HEK293 (cell line): ENCODE measurements around the gene PSMC4.

ENCODE experiments used
- CTCF ChIA-PET: fragments of 350-600 bp; formaldehyde crosslinking; extraction: SDS; loops from one replicate; lab custom pipeline; 2021; ENCODE audit warnings: antibody characterized with exemption; lab: Yijun Ruan, JAX
- POLR2A ChIA-PET: fragments of 300-600 bp; formaldehyde crosslinking; extraction: SDS; loops from one replicate; lab custom pipeline; 2020; ENCODE audit warnings: antibody characterized with exemption, inconsistent platforms; lab: Yijun Ruan, JAX
- H3K27ac ChIP-seq: fragments of 200-500 bp; sonication (Bioruptor generic); 2 replicates; pipeline ENCODE4 v1.5.1; 2014; ENCODE audit warnings: low read depth, low read length, control low read depth, inconsistent platforms; ENCODE audit errors: extremely low read depth
- H3K36me3 ChIP-seq, 2 experiments: fragments of 200-500 bp in 1 of 2; sonication (Bioruptor generic) in 1 of 2; 1 replicate in 1 of 2; 2 replicates in 1 of 2; pipeline ENCODE4 v1.5.1; 2014 to 2017; ENCODE audit warnings: inconsistent platforms in 2 of 2, low read length in 2 of 2; ENCODE audit not compliant: control insufficient read depth in 2 of 2, insufficient read depth in 1 of 2
- H3K4me1 ChIP-seq: fragments of 200-500 bp; sonication (Bioruptor generic); 2 replicates; pipeline ENCODE4 v1.5.1; 2014; ENCODE audit warnings: mild to moderate bottlenecking, low read length, inconsistent platforms; ENCODE audit not compliant: control insufficient read depth, insufficient read depth
- H3K4me3 ChIP-seq: 2 replicates; pipeline ENCODE4 v1.5.1; 2011; ENCODE audit warnings: low read depth, mild to moderate bottlenecking, control low read depth, low read length, moderate library complexity
- H3K9me3 ChIP-seq: fragments of 200-500 bp; sonication (Bioruptor generic); 2 replicates; pipeline ENCODE4 v1.5.1; 2014; ENCODE audit warnings: low read depth, low read length, inconsistent platforms; ENCODE audit not compliant: control insufficient read depth, insufficient read depth
- KLF7 ChIP-seq: fragments of 450-650 bp; formaldehyde crosslinking; IDR thresholded peaks from 2 replicates; pipeline ENCODE4 v1.5.1; 2016; ENCODE audit warnings: missing biosample characterization, missing genetic modification characterization, borderline replicate concordance
- RBAK ChIP-seq: fragments of 450-650 bp; formaldehyde crosslinking; IDR thresholded peaks from 2 replicates; pipeline ENCODE4 v1.5.1; 2016; ENCODE audit warnings: missing biosample characterization, missing genetic modification characterization
- SCRT1 ChIP-seq: fragments of 450-650 bp; formaldehyde crosslinking; IDR thresholded peaks from 2 replicates; pipeline ENCODE4 v1.5.1; 2016; ENCODE audit warnings: missing biosample characterization, missing genetic modification characterization, borderline replicate concordance
- SCRT2 ChIP-seq: fragments of 450-650 bp; formaldehyde crosslinking; IDR thresholded peaks from 2 replicates; pipeline ENCODE4 v1.5.1; 2016; ENCODE audit warnings: missing biosample characterization, missing genetic modification characterization
- ZBTB6 ChIP-seq: fragments of 450-650 bp; formaldehyde crosslinking; IDR thresholded peaks from 2 replicates; pipeline ENCODE4 v1.5.1; 2017; ENCODE audit warnings: missing biosample characterization, missing genetic modification characterization
- ZNF274 ChIP-seq, 2 experiments: fragments of 200-500 bp in 1 of 2; fragments of 450-650 bp in 1 of 2; sonication (Bioruptor generic) in 1 of 2; formaldehyde crosslinking in 1 of 2; IDR thresholded peaks; 2 replicates each; pipeline versions ENCODE4 v1.5.1 to v1.6.1; 2014 to 2016; ENCODE audit warnings: borderline replicate concordance in 1 of 2, inconsistent platforms in 1 of 2, low read length in 1 of 2, missing biosample characterization in 1 of 2, missing genetic modification characterization in 1 of 2
- ZNF302 ChIP-seq: fragments of 450-650 bp; formaldehyde crosslinking; IDR thresholded peaks from 2 replicates; pipeline ENCODE4 v1.5.1; 2016; ENCODE audit warnings: missing biosample characterization, missing genetic modification characterization, low read depth
- ZNF311 ChIP-seq: fragments of 450-650 bp; formaldehyde crosslinking; IDR thresholded peaks from 2 replicates; pipeline ENCODE4 v1.5.1; 2017; ENCODE audit warnings: missing biosample characterization, missing genetic modification characterization, borderline replicate concordance
- ZNF362 ChIP-seq: fragments of 450-650 bp; formaldehyde crosslinking; IDR thresholded peaks from 2 replicates; pipeline ENCODE4 v1.5.1; 2016; ENCODE audit warnings: missing biosample characterization, missing genetic modification characterization
- ZNF416 ChIP-seq: fragments of 450-650 bp; formaldehyde crosslinking; IDR thresholded peaks from 2 replicates; pipeline ENCODE4 v1.5.1; 2016; ENCODE audit warnings: missing biosample characterization, missing genetic modification characterization
- ZNF561 ChIP-seq: fragments of 450-650 bp; IDR thresholded peaks from 2 replicates; pipeline ENCODE4 v1.5.1; 2018; ENCODE audit warnings: missing biosample characterization, missing genetic modification characterization, borderline replicate concordance
- ZNF658 ChIP-seq: fragments of 450-650 bp; formaldehyde crosslinking; IDR thresholded peaks from 2 replicates; pipeline ENCODE4; 2016; ENCODE audit warnings: missing biosample characterization, missing genetic modification characterization
- ZNF785 ChIP-seq: fragments of 450-650 bp; formaldehyde crosslinking; IDR thresholded peaks from 2 replicates; pipeline ENCODE4 v1.5.1; 2016; ENCODE audit warnings: missing biosample characterization, missing genetic modification characterization
- TF ChIP-seq, protein P1 (sequence below): fragments of 450-650 bp; formaldehyde crosslinking; IDR thresholded peaks from 2 replicates; pipeline ENCODE4 v1.5.1; 2016; ENCODE audit warnings: missing biosample characterization, missing genetic modification characterization
- TF ChIP-seq, protein P2 (sequence below): sonication (generic); formaldehyde crosslinking; IDR thresholded peaks from 2 replicates; pipeline ENCODE4 v1.8.1; 2022; ENCODE audit warnings: mild to moderate bottlenecking, moderate library complexity, missing genetic modification reagents

The PSMC4 gene

GRCh38 chr19:40025938-40026596 lies 55.1 kb downstream of the PSMC4 start (continued):
- TF ChIP-seq, protein P1, sequence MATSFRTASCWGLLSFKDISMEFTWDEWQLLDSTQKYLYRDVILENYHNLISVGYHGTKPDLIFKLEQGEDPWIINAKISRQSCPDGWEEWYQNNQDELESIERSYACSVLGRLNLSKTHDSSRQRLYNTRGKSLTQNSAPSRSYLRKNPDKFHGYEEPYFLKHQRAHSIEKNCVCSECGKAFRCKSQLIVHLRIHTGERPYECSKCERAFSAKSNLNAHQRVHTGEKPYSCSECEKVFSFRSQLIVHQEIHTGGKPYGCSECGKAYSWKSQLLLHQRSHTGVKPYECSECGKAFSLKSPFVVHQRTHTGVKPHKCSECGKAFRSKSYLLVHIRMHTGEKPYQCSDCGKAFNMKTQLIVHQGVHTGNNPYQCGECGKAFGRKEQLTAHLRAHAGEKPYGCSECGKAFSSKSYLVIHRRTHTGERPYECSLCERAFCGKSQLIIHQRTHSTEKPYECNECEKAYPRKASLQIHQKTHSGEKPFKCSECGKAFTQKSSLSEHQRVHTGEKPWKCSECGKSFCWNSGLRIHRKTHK = no peak
- no peak for TF ChIP-seq ZBTB6 (tag by site-specific recombination)
- no peak for TF ChIP-seq ZNF274 (IDR thresholded peaks at IDR 0.05; ENCODE audit: low read length)
- no peak for TF ChIP-seq ZNF274 (tag by site-specific recombination; IDR thresholded peaks at IDR 0.05; ENCODE audit: borderline replicate concordance)
- TF ChIP-seq ZNF311 (tag by site-specific recombination) = peak; percentile 91
- no peak for TF ChIP-seq ZNF658 (tag by site-specific recombination)
- no peak for TF ChIP-seq ZNF561 (tag by site-specific recombination)

DNA sequence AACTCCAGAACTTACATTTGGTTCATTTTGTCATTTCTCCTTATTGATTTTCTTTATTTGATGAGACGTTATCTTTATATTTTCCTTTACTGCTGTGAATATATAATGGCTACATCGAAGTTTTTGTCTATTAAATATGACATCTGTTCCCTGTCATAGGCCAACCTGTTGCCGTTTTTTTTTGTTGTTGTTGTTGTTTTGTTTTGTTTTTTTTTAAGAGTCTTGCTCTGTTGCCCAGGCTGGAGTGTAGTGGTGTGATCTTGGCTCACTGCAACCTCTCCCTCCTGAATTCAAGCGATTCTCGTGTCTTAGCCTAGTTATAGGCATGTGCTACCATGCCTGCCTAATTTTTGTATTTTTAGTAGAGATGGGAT lies 55.6 kb downstream of the PSMC4 start:
- ChIA-PET CTCF (interaction anchor here (0.5 to 0.9 kb wide), 3 partner anchors 10 to 1665 kb away, joined by 3 read pairs; no protein-coding TSS in a partner anchor), POLR2A (interaction anchor here (1.6 kb wide), 1 partner anchor 56 kb away, joined by 3 read pairs; the partner anchor contains the start of gene PSMC4)
- H3K9me3 ChIP-seq = peaks cover 64% of the 10 kb centered on the region
- H3K4me3 ChIP-seq = no peak overlapping the region
- H3K27ac ChIP-seq = no peak overlapping the region
- no peak for TF ChIP-seq KLF7
- TF ChIP-seq RBAK (tag by site-specific recombination) = 0 out of 2 replicates have a peak, but pooled peaks have one; percentile 1
- 0 out of 2 replicates have a peak, but pooled peaks have one; percentile 32 for TF ChIP-seq ZNF302 (tag by site-specific recombination)
- TF ChIP-seq SCRT2 = peak; percentile 82
- TF ChIP-seq ZNF785 (tag by site-specific recombination) = 0 out of 2 replicates have a peak, but pooled peaks have one; percentile 32
- TF ChIP-seq SCRT1 (tag by site-specific recombination) = peak; percentile 77
- TF ChIP-seq ZNF362 (tag by site-specific recombination) = 0 out of 2 replicates have a peak, but pooled peaks have one; percentile 33
- TF ChIP-seq, protein P2, sequence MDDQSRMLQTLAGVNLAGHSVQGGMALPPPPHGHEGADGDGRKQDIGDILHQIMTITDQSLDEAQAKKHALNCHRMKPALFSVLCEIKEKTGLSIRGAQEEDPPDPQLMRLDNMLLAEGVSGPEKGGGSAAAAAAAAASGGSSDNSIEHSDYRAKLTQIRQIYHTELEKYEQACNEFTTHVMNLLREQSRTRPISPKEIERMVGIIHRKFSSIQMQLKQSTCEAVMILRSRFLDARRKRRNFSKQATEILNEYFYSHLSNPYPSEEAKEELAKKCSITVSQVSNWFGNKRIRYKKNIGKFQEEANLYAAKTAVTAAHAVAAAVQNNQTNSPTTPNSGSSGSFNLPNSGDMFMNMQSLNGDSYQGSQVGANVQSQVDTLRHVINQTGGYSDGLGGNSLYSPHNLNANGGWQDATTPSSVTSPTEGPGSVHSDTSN = no peak
- 0 out of 2 replicates have a peak, but pooled peaks have one; percentile 21 for TF ChIP-seq ZNF416 (tag by site-specific recombination)
- H3K36me3 ChIP-seq = peaks cover 0 to 19% of the 10 kb centered on the region in 2 experiments; a peak in 2 of 3 replicates
- H3K4me1 ChIP-seq = no peaks in the 10 kb centered on the region
